Activated naive CD8-positive, alpha-beta T cell (primary cell): ENCODE results near the gene MARS1.
"Not testable (repeated sequence)": the region's sequence is repeated elsewhere in the genome, so short reads cannot be mapped to it uniquely, and the experiment has no call there.

Source experiments
- H3K27ac Mint-ChIP-seq: one replicate; pipeline ENCODE4 v1.8.0; 2021; ENCODE audit warnings: mixed read lengths
- H3K27me3 Mint-ChIP-seq: one replicate; pipeline ENCODE4 v1.8.0; 2021; ENCODE audit warnings: mixed read lengths
- H3K36me3 Mint-ChIP-seq: one replicate; pipeline ENCODE4 v1.8.0; 2021; ENCODE audit warnings: mixed read lengths
- H3K4me1 Mint-ChIP-seq: one replicate; pipeline ENCODE4 v1.8.0; 2021; ENCODE audit warnings: low read depth, mixed read lengths
- H3K4me3 Mint-ChIP-seq: one replicate; pipeline ENCODE4 v1.8.0; 2021; ENCODE audit warnings: mild to moderate bottlenecking, mixed read lengths
- H3K9me3 Mint-ChIP-seq: one replicate; pipeline ENCODE4 v1.8.0; 2021; ENCODE audit warnings: low read depth, mixed read lengths

The MARS1 gene

DNA sequence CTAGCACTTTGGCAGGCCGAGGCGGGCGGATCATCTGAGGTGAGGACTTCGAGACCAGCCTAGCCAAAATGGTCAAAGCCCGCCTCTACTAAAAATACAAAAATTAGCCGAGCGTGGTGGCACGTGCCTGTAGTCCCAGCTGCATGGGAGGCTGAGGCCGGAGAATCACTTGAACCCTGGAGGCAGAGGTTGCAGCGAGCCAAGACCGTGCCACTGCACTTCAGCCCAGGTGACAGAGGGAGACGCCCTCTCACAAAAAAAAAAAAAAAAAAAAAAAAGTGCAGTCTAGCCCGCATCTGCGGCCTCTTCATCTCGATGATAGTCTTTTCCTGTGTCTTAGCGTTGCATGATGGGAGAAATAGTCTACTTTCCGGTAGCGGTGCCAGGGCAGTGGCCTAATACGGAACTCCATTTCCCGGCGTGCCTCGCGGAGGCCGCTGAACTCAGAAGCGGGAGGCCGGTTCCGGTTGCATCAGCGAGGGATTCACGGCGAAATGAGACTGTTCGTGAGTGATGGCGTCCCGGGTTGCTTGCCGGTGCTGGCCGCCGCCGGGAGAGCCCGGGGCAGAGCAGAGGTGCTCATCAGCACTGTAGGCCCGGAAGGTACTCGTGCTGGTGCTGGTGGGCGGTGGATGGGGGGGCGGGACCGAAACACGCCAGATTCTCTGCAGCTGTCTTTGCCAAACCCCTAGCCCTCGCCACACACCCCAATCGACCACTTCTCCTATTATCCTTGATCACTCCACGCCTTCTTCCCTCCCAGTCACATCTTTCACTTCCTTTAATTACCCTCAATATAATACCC, at the start of gene MARS1:
MARS1 (plus strand) TSS at position 472 of the 805 bp plus-strand sequence; CDS start at position 495, 23 bp downstream.
- Mint-ChIP-seq H3K9me3 (no peaks in the 10 kb centered on the region), H3K27me3 (no peaks in the 10 kb centered on the region), H3K4me3 (peak within 1 kb of the TSS; percentile 90), H3K27ac (peak within 1 kb of the TSS; percentile 98), H3K36me3 (peaks cover 15% of the 10 kb centered on the region), H3K4me1 (peaks cover 31% of the 10 kb centered on the region)

DNA sequence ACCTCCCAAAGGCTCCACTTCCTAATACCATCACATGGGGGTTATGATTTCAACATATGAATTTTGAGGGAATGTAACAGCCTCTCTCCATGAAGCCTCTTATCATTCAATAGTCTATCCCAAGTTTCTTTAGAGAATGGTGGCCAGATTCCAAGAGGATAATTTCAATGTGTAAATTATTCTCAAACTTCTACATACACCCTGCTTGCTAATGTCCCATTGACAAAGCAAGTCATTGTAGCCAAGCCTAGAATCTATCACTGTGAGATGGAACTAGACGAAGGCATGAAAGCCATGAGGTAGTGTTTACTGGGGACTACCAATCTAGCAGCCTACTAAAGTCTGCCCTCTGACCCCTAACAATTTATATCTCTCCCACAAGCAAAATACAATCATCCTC, 49.5 kb upstream of the MARS1 start:
- Mint-ChIP-seq H3K36me3 (peaks cover 4% of the 10 kb centered on the region), H3K4me1 (peaks cover 5% of the 10 kb centered on the region), H3K27ac (no peak overlapping the region), H3K4me3 (no peak overlapping the region), H3K9me3 (no peaks in the 10 kb centered on the region), H3K27me3 (peaks cover 3% of the 10 kb centered on the region)

DNA sequence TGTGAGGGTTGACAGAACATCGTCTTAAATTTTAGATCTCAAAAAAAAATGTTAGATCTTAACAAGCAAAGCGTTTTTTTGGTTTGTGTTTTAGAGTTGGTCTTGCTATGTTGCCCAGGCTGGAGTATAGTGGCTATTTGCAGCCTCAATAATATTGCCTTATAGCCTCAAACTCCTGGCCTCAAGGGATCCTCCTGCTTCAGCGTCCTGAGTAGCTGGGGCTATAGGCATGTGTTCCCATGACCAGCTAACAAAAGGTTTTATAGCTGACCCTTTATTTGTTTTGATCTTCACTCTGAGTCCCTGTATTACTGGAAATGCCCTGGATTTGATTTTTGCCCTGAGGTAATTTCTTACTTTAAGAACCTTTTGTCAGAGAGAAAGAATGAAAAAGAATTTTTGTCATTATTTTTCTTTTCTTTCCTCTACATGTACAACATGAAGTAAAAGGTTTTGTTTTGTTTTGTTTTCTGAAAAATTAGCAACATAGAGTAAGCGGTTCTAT, 48.1 kb upstream of the MARS1 start:
- Mint-ChIP-seq H3K4me3 (no peak overlapping the region), H3K27me3 (peaks cover 3% of the 10 kb centered on the region), H3K4me1 (peaks cover 5% of the 10 kb centered on the region), H3K36me3 (peaks cover 4% of the 10 kb centered on the region), H3K9me3 (no peaks in the 10 kb centered on the region), H3K27ac (no peak overlapping the region)

DNA sequence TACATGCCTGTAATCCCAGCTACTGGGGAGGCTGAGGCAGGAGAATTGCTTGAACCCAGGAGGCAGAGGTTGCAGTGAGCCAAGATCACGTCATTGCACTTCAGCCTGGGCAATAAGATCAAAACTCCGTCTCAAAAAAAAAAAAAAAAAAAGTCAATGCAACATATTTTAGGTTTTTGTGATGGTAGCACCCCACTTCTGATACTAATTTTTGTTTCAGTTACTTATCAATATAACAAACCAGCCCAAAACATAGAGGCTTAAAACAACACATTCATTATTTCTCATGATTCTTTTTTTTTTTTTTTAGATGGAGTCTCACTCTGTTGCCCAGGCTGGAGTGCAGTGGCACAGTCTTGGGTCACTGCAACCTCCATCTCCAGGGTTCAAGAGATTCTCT, 46.5 kb upstream of the MARS1 start:
- H3K4me3 Mint-ChIP-seq: not testable (repeated sequence)

DNA sequence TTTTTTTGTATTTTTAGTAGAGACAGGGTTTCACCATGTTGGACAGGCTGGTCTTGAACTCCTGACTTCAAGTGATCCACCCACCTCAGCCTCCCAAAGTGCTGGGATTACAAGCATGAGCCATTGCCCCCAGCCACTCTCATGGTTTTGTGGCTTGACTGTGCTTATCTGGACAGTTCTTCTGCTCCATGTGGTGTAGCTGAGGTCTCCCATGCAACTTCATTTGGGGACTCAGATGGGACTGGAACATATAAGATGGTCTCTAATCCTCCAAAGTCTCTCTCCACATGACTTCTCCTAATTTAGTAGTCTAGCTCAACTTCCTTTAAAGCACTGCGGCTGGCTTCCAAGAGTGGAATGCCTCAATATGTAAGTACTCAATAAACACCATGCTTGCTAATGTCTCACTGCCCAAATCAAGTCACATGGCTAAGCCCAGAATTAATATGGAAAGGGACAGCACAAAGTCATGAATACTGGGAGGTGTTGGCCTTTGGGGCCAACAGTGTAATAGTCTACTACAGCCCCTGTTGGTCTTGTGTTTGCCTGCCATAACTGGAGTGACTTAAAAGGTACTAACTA, 45.9 kb upstream of the MARS1 start:
- H3K9me3 Mint-ChIP-seq: no peaks in the 10 kb centered on the region
- H3K4me3 Mint-ChIP-seq: no peak overlapping the region
- no peak overlapping the region for H3K27ac Mint-ChIP-seq
- H3K27me3 Mint-ChIP-seq: peaks cover 3% of the 10 kb centered on the region
- peaks cover 4% of the 10 kb centered on the region for H3K36me3 Mint-ChIP-seq
- no peaks in the 10 kb centered on the region for H3K4me1 Mint-ChIP-seq

More for the DNA sequence above, 46.5 kb upstream of the MARS1 start:
- H3K36me3 Mint-ChIP-seq, H3K9me3 Mint-ChIP-seq, H3K27ac Mint-ChIP-seq, H3K4me1 Mint-ChIP-seq, H3K27me3 Mint-ChIP-seq: not testable (repeated sequence)

DNA sequence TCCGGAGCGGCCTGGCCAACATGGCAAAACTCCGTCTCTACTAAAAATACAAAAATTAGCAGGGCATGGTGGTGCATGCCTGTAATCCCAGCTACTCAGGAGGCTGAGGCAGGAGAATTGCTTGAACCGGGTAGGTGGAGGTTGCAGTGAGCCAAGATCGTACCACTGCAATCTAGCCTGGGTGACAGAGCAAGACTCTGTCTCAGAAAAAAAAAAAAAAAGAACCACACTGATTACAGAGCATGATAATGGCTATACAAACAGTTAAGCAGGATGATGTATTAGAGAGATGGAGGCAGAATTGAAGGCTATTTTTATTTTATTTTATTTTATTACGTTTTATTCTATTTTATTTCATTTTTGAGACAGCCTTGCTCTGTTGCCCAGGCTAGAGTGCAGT, 43.5 kb upstream of the MARS1 start:
- not testable (repeated sequence) for H3K27ac Mint-ChIP-seq, H3K4me1 Mint-ChIP-seq, H3K9me3 Mint-ChIP-seq, H3K27me3 Mint-ChIP-seq, H3K36me3 Mint-ChIP-seq, H3K4me3 Mint-ChIP-seq

DNA sequence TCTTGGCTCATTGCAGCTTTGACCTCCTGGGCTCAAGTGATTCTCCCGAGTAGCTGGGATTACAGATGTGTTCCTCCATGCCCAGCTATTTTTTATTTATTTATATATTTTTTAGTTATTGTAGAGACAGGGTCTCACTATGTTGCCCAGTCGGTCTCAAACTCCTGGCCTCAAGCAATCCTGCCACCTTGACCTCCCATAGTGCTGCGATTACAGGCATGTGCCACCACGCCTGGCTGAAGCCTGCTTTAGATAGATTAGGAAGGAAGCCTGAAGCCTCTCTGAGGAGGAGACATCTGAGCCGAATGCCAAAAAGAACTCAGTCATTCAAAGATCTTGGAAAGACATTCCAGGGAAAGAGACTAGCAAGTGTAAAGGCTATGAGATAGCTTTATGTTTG, 43.1 kb upstream of the MARS1 start:
- Mint-ChIP-seq H3K4me1 (no peaks in the 10 kb centered on the region), H3K27ac (no peak overlapping the region), H3K27me3 (peaks cover 3% of the 10 kb centered on the region), H3K9me3 (no peaks in the 10 kb centered on the region), H3K4me3 (no peak overlapping the region), H3K36me3 (peaks cover 4% of the 10 kb centered on the region)

DNA sequence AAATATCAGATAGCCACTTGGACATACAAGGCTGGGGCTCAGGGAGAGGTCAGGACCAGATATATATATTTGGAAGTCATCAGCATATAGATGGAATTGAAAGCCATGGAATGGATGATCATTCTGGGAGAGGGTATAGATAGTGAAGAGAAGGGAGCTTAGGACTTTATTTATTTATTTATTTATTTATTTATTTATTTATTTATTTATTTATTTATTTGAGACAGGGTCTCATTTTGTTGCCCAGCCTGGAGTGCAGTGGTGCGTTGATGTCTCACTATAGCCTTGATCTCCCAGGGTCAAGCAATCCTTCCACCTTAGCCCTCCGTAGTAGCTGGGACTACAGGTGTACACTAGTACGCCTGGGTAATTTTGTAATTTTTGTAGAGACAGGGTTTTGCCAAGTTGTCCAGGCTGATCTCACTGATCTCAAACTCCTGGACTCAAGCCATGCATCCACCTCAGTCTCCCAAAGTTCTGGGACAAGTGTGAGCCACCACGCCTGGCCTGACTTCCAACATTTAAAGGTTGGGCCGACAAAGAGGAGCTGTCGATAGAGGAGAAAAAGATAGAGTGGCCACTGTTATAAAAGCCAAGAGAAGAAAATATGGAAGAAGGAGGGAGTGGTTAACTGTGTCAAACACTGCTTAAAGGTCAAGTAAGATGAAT, 41.4 kb upstream of the MARS1 start:
- Mint-ChIP-seq H3K9me3 (no peaks in the 10 kb centered on the region), H3K36me3 (peaks cover 4% of the 10 kb centered on the region), H3K4me1 (no peaks in the 10 kb centered on the region), H3K27ac (no peak overlapping the region), H3K27me3 (peaks cover 3% of the 10 kb centered on the region), H3K4me3 (no peak overlapping the region)

DNA sequence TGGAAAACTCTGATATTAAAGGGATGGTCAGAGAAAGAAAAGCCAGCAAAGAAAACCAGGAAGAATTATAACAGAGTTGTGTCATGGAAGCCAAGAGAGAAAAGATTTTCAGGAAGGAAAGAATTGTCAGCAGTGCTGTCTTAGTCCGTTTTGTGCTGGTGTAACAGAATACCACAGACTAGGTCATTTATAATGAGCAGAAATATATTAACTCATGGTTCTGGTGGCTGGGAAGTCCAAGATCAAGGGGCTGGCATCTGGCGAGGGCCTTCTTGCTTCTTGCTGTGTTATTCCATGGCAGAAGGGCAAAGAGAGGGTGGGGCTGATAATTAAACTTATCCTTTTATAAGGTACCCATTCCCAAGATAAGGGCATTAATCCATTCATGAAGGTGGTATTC, 39.2 kb upstream of the MARS1 start:
- Mint-ChIP-seq H3K27me3 (no peaks in the 10 kb centered on the region), H3K4me3 (no peak overlapping the region), H3K4me1 (peaks cover 5% of the 10 kb centered on the region), H3K36me3 (no peaks in the 10 kb centered on the region), H3K9me3 (no peaks in the 10 kb centered on the region), H3K27ac (no peak overlapping the region)

DNA sequence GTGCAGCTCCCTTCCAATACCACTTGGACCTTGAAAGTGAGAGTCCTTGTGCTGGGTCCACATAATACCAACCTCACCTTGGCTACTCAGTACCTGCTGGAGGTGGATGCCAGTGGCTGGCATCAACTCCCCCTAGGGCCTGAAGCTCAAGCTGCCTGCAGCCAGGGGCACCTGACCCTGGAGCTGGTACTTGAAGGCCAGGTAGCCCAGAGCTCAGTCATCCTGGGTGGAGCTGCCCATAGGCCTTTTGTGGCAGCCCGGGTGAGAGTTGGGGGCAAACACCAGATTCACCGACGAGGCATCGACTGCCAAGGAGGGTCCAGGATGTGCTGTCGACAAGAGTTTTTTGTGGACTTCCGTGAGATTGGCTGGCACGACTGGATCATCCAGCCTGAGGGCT, 38.5 kb upstream of the MARS1 start:
- Mint-ChIP-seq H3K36me3 (no peaks in the 10 kb centered on the region), H3K4me3 (no peak overlapping the region), H3K9me3 (no peaks in the 10 kb centered on the region), H3K27me3 (no peaks in the 10 kb centered on the region), H3K27ac (no peak overlapping the region), H3K4me1 (peaks cover 5% of the 10 kb centered on the region)

DNA sequence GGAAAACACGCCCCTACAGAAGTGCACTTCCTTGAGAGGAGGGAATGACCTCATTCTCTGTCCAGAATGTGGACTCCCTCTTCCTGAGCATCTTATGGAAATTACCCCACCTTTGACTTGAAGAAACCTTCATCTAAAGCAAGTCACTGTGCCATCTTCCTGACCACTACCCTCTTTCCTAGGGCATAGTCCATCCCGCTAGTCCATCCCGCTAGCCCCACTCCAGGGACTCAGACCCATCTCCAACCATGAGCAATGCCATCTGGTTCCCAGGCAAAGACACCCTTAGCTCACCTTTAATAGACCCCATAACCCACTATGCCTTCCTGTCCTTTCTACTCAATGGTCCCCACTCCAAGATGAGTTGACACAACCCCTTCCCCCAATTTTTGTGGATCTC, 37.8 kb upstream of the MARS1 start:
- H3K36me3 Mint-ChIP-seq: no peaks in the 10 kb centered on the region
- H3K9me3 Mint-ChIP-seq: no peaks in the 10 kb centered on the region
- H3K4me3 Mint-ChIP-seq: no peak overlapping the region
- H3K27me3 Mint-ChIP-seq: no peaks in the 10 kb centered on the region
- peaks cover 5% of the 10 kb centered on the region for H3K4me1 Mint-ChIP-seq
- H3K27ac Mint-ChIP-seq: no peak overlapping the region

DNA sequence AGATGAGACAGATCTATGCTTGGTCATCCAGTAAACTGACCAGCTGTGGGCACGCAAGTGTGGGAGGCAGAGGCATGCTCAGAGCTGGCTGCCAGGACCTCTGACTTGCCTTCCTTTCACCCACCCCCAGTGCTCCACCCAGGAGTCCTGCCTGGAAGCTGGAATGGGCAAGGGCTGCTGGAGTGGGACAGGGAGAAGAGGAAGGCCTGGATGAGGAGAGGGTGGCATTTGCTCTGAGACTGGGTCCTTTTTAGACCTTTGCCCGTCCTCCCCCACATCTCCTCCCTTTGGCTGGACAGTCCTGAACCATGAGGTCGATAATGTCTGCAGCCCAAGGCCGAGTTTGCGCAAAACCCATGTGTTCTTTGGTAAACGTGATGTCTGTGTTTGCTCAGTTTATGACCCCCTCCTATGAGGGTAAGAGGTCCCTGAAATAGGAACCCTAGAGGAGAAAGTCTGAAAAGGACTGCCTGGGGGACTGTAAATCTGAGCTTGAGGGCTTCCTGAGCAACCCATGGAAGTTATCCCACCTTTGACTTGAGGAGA, 36.6 kb upstream of the MARS1 start:
- Mint-ChIP-seq H3K9me3 (no peaks in the 10 kb centered on the region), H3K4me1 (peaks cover 9% of the 10 kb centered on the region), H3K36me3 (no peaks in the 10 kb centered on the region), H3K27ac (no peak overlapping the region), H3K27me3 (no peaks in the 10 kb centered on the region), H3K4me3 (no peak overlapping the region)

DNA sequence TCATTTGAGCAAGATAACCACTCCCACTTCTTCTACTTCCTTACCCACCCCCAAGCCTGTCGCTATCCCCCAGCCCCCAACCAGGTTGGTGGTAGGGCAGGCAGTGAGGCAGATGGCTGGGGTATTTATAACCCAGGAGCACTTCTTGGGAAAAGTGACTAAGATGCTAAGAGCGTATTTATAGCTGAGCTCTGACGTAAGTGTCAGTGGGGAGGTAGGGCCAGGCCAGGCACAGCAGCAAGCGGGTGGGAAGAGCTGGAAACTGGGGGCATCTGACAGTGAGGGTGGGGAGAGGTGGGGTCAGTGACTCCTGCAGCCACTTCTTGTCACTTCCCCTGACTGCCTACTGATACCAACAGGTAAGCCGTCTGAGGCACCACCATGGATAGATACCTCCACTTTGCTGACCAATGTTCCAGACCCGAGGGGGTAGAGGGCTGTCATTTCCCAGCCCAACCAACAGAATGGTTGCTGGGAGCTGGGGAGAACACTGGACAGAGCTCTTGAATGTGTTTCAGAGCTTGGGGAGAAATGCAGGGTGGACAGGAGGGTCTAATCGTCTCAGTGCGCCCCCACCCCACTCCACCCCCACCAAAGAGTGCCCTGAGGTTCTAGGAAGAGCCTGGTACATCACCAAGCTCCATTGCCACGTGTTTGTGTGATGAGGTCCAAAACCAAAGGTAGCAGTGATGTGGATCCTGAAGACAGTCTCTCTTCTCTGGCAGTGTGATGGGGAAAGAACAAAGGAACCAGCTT, 35.5 kb upstream of the MARS1 start:
- H3K4me1 Mint-ChIP-seq: peaks cover 9% of the 10 kb centered on the region
- H3K27me3 Mint-ChIP-seq: no peaks in the 10 kb centered on the region
- H3K36me3 Mint-ChIP-seq: no peaks in the 10 kb centered on the region
- peak overlapping the region; percentile 10 for H3K27ac Mint-ChIP-seq
- no peaks in the 10 kb centered on the region for H3K9me3 Mint-ChIP-seq
- H3K4me3 Mint-ChIP-seq: no peak overlapping the region

DNA sequence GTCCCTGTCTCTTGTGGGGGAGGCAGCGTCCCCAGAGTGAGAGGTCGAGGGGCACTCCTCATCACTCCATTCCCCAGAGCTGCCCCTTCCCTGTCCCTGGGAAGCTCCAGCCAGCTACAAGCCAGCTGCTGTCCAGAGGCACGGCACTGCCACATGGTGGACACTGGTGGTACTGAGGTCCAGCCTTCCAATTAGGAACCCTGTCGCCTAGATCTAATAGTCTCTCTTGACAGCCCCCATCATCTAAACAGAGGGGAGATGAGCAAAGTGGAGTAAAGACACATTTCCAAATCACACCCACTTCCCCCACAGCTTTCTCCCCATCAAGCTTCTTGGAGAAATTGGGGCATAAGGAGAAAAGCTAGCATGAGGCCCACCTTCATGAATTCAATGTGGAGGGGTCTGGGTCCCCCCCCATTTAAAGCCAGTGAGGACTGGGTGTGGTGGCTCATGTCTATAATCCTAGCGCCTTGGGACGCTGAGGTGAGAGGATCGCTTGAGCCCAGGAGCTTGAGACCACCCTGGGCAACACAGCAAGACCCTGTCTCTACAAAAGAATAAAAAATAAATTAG, 34.8 kb upstream of the MARS1 start:
- peaks cover 9% of the 10 kb centered on the region for H3K4me1 Mint-ChIP-seq
- no peaks in the 10 kb centered on the region for H3K36me3 Mint-ChIP-seq
- no peaks in the 10 kb centered on the region for H3K27me3 Mint-ChIP-seq
- no peaks in the 10 kb centered on the region for H3K9me3 Mint-ChIP-seq
- H3K4me3 Mint-ChIP-seq: no peak overlapping the region
- H3K27ac Mint-ChIP-seq: no peak overlapping the region
